ENCODE results near the gene NBAS. TPM values are rescaled to one million over a fixed set of nuclear protein-coding genes. Genes with fewer than 3 reads are reported as not detected.
A peak's percentile ranks its signal among the peaks of the same experiment; 100 is the strongest.

The NBAS gene
- total and polyA plus RNA-seq, 2 donors (not counting 1 experiment from before 2014, with no cell fraction given): 27.0 to 124 TPM

DNA sequence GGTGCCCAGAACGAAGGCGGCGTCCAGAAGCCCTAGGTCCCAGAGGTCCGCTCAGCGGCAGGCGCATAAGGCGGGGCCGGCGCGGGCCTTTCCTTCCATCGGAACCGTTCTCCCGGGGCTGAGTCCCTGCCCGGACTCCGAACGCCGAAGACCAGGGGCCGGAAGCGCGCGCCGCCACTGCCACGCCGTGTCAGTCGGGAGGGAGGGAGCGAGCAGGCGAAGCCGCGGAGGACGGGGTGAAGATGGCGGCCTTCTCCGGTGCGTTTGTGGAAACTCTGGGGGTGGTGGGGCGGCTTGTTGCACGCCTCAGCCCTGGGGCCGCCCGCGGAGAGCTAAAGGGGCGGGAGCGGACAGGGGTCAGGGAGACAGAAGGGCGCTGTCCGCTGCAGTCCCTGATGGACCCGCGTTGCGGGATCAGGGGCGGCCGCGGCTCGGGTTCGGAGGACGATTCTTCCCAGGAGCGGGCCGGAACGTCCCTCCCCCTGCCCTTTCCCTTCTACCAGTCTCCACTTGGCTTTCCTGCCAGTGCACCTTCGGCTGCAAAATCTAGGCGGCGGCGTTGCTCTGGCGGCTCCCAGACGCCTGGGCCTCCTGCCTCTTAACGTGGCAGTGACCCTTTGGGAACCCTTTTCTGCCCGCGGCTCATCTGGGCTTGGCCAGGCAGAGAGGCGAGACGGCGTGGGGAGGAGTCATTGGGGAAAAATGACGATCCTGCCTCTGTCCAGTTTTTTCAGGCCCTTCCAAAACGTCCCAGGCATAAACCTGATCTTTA, 30.7 kb upstream of the NBAS start, which contains the start of gene DDX1:
DDX1 (plus strand) TSS at position 177 of the 772 bp plus-strand sequence; CDS start at position 243, 66 bp downstream.
- Histone ChIP-seq H3K79me2 (ENCODE audit: control insufficient read depth, insufficient read depth, low read length) (peaks cover 38% of the 10 kb centered on the region), H4K20me1 (ENCODE audit: control insufficient read depth, extremely low read depth, insufficient read depth, low read length) (no peaks in the 10 kb centered on the region), H2AFZ (ENCODE audit: low read length) (peak within 1 kb of the TSS; percentile 99), H3K9ac (ENCODE audit: insufficient read depth, low read length) (peak within 1 kb of the TSS; percentile 97), H3K27ac (ENCODE audit: insufficient read depth, low read length) (peak within 1 kb of the TSS; percentile 96), H3K4me2 (ENCODE audit: extremely low read depth, insufficient read depth, low read length) (peak within 1 kb of the TSS; percentile 96), H3K4me1 (ENCODE audit: control insufficient read depth, extremely low read depth, insufficient read depth, low read length) (peaks cover 5% of the 10 kb centered on the region), H3K9me3 (ENCODE audit: control insufficient read depth, insufficient read depth, low read depth, low read length) (no peaks in the 10 kb centered on the region), H3K4me3 (replicated peaks in 1 of 4; ENCODE audit: control extremely low read depth in 1 of 4, insufficient read depth in 1 of 4, low read depth in 3 of 4, low read length in 4 of 4) (peak within 1 kb of the TSS; percentile 55 to 99 (median 86)), H3K36me3 (ENCODE audit: control insufficient read depth, insufficient read depth, low read length) (peaks cover 7% of the 10 kb centered on the region), H3K27me3 (ENCODE audit: control insufficient read depth, insufficient read depth, low read length) (no peaks in the 10 kb centered on the region)
- DNase-seq (ENCODE audit: low read depth in 2 of 2): peak; percentile 83 to 87
- TF ChIP-seq EZH2 (IDR thresholded peaks at IDR 0.05; ENCODE audit: low read length, missing control alignments): no peak
- TF ChIP-seq, protein P1, sequence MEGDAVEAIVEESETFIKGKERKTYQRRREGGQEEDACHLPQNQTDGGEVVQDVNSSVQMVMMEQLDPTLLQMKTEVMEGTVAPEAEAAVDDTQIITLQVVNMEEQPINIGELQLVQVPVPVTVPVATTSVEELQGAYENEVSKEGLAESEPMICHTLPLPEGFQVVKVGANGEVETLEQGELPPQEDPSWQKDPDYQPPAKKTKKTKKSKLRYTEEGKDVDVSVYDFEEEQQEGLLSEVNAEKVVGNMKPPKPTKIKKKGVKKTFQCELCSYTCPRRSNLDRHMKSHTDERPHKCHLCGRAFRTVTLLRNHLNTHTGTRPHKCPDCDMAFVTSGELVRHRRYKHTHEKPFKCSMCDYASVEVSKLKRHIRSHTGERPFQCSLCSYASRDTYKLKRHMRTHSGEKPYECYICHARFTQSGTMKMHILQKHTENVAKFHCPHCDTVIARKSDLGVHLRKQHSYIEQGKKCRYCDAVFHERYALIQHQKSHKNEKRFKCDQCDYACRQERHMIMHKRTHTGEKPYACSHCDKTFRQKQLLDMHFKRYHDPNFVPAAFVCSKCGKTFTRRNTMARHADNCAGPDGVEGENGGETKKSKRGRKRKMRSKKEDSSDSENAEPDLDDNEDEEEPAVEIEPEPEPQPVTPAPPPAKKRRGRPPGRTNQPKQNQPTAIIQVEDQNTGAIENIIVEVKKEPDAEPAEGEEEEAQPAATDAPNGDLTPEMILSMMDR (conservative IDR thresholded peaks at IDR 0.05 in 1 of 2, IDR thresholded peaks at IDR 0.05 in 1 of 2; ENCODE audit: low read depth in 1 of 2, low read length in 2 of 2): no peak

DNA sequence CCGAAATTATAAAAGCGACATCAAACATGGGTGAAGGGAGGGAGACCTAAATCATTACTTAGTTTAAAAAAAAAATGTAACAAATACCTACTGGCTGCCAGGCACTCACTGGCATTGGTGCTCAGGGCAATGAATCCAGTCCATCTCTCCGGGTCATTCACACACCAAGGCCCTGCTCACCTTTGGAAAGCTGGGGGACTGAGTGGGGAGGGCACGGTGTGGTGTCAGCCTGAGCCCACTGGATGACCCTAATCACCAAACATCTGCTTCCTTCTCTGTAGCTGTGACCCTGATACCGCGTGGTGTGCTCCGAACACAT, 30.2 kb upstream of the NBAS start:
- TF ChIP-seq EZH2 (IDR thresholded peaks at IDR 0.05; ENCODE audit: low read length, missing control alignments): no peak
- TF ChIP-seq, protein P1 (conservative IDR thresholded peaks at IDR 0.05 in 1 of 2, IDR thresholded peaks at IDR 0.05 in 1 of 2; ENCODE audit: low read depth in 1 of 2, low read length in 2 of 2): no peak

DNA sequence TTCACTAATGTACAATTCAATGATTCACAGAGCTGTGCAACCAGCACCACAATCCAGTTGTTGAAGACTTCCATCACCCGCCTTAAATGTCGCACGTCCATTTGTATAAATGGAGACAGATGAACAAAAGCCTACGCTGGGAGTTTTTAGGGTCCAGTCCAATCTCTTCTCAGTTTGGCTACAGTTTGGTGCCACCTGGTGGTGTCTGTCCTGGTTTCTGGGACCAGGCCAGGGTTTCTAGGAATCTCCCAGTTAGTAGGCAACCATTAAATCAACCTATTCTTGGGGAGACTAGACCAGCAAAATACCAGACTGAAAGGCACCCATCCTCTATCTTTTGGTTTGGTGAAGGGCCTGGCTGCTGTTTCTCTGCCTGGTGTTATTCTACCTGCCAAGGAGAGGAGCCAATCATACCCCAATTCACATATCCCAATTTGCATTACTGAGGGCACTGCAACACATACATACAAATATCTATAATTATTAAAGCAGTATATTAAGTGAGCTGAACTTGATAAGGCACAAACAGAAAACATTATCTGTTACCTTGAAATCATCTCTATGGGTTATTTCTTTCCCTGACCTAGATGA, 27.3 kb upstream of the NBAS start:
- H3K36me3 ChIP-seq (ENCODE audit: control insufficient read depth, insufficient read depth, low read length): no peaks in the 10 kb centered on the region
- H3K27ac ChIP-seq (ENCODE audit: insufficient read depth, low read length): no peak overlapping the region
- H3K9me3 ChIP-seq (ENCODE audit: control insufficient read depth, insufficient read depth, low read depth, low read length): no peaks in the 10 kb centered on the region
- no peak overlapping the region for H3K9ac ChIP-seq (ENCODE audit: insufficient read depth, low read length)
- H3K4me3 ChIP-seq (replicated peaks in 1 of 4; ENCODE audit: control extremely low read depth in 1 of 4, insufficient read depth in 1 of 4, low read depth in 3 of 4, low read length in 4 of 4): no peak overlapping the region
- DNase-seq (ENCODE audit: low read depth in 2 of 2): peak; percentile 49 to 63
- H3K4me2 ChIP-seq (ENCODE audit: extremely low read depth, insufficient read depth, low read length): no peak overlapping the region
- no peak for TF ChIP-seq EZH2 (IDR thresholded peaks at IDR 0.05; ENCODE audit: low read length, missing control alignments)
- TF ChIP-seq, protein P1 (conservative IDR thresholded peaks at IDR 0.05 in 1 of 2, IDR thresholded peaks at IDR 0.05 in 1 of 2; ENCODE audit: low read depth in 1 of 2, low read length in 2 of 2): peak; percentile 36 to 64
- H3K79me2 ChIP-seq (ENCODE audit: control insufficient read depth, insufficient read depth, low read length): peaks cover 16% of the 10 kb centered on the region
- H3K4me1 ChIP-seq (ENCODE audit: control insufficient read depth, extremely low read depth, insufficient read depth, low read length): peaks cover 1% of the 10 kb centered on the region
- H3K27me3 ChIP-seq (ENCODE audit: control insufficient read depth, insufficient read depth, low read length): no peaks in the 10 kb centered on the region
- no peak overlapping the region for H2AFZ ChIP-seq (ENCODE audit: low read length)
- no peaks in the 10 kb centered on the region for H4K20me1 ChIP-seq (ENCODE audit: control insufficient read depth, extremely low read depth, insufficient read depth, low read length)

More for the DNA sequence above, 30.2 kb upstream of the NBAS start:
- Histone ChIP-seq H4K20me1 (ENCODE audit: control insufficient read depth, extremely low read depth, insufficient read depth, low read length) (no peaks in the 10 kb centered on the region), H3K4me2 (ENCODE audit: extremely low read depth, insufficient read depth, low read length) (peak overlapping the region; percentile 96), H3K27me3 (ENCODE audit: control insufficient read depth, insufficient read depth, low read length) (no peaks in the 10 kb centered on the region), H3K36me3 (ENCODE audit: control insufficient read depth, insufficient read depth, low read length) (peaks cover 6% of the 10 kb centered on the region), H3K9ac (ENCODE audit: insufficient read depth, low read length) (peak overlapping the region; percentile 97), H3K4me3 (replicated peaks in 1 of 4; ENCODE audit: control extremely low read depth in 1 of 4, insufficient read depth in 1 of 4, low read depth in 3 of 4, low read length in 4 of 4) (peak overlapping the region; percentile 55 to 99 (median 86)), H3K79me2 (ENCODE audit: control insufficient read depth, insufficient read depth, low read length) (peaks cover 38% of the 10 kb centered on the region), H2AFZ (ENCODE audit: low read length) (peak overlapping the region; percentile 99), H3K4me1 (ENCODE audit: control insufficient read depth, extremely low read depth, insufficient read depth, low read length) (peaks cover 5% of the 10 kb centered on the region), H3K9me3 (ENCODE audit: control insufficient read depth, insufficient read depth, low read depth, low read length) (no peaks in the 10 kb centered on the region), H3K27ac (ENCODE audit: insufficient read depth, low read length) (peak overlapping the region; percentile 96)
- DNase-seq (ENCODE audit: low read depth in 2 of 2): no peak
